GM21737 (cell line): ENCODE data around the gene ADAM12.
"Not testable (repeated sequence)": the region's sequence is repeated elsewhere in the genome, so short reads cannot be mapped to it uniquely, and the experiment has no call there.

Experiments used
- ATAC-seq: cut with Tn5 transposase; IDR thresholded peaks from one replicate; pipeline ENCODE4 v1.9.1; 2021; ENCODE audit warnings: mild to moderate bottlenecking, moderate library complexity; ENCODE audit not compliant: unreplicated experiment

ADAM12 gene

GRCh38 chr10:126066456-126066855, 321.8 kb downstream of the ADAM12 start:
- no peak for ATAC-seq

DNA sequence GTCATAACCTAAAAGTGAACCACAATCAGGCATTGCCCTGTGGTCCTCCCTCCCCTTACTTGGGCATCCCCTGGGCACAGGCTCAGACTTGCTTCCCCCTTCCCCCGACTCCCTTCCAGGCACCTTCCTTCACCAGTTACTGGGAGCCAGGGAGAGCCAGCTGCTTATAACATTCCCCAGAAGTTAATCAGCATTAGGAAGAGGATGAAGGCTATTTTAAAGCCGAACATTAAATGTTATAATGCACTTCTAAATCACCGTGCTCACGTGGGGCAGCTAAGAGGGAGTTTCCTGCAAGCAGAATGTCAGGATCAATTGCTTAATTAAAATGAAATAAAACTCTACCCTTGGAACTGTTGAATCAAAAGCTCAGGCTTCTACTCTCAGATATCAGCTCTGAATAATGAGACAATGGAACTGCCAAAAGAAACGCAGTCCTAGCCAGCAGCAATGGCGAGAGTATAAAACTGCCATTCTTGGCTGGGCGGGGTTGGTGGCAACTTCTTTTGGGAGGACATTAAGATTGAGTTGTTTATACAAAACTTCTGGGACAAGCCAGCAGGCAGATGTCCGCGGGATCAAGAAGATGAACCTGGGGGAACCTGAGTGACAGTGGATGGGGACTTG, 322.4 kb downstream of the ADAM12 start:
- no peak for ATAC-seq

- ATAC-seq: no peak
Observed at GRCh38 chr10:126064512-126064911, 323.8 kb downstream of the ADAM12 start.

GRCh38 chr10:126063353-126063791, 324.9 kb downstream of the ADAM12 start:
- no peak for ATAC-seq

GRCh38 chr10:126062131-126063032, 325.9 kb downstream of the ADAM12 start:
- ATAC-seq: no peak

- ATAC-seq: no peak
Observed at GRCh38 chr10:126061526-126061925, 326.8 kb downstream of the ADAM12 start.

- ATAC-seq: no peak
Observed at GRCh38 chr10:126060261-126060931, 327.9 kb downstream of the ADAM12 start.

DNA sequence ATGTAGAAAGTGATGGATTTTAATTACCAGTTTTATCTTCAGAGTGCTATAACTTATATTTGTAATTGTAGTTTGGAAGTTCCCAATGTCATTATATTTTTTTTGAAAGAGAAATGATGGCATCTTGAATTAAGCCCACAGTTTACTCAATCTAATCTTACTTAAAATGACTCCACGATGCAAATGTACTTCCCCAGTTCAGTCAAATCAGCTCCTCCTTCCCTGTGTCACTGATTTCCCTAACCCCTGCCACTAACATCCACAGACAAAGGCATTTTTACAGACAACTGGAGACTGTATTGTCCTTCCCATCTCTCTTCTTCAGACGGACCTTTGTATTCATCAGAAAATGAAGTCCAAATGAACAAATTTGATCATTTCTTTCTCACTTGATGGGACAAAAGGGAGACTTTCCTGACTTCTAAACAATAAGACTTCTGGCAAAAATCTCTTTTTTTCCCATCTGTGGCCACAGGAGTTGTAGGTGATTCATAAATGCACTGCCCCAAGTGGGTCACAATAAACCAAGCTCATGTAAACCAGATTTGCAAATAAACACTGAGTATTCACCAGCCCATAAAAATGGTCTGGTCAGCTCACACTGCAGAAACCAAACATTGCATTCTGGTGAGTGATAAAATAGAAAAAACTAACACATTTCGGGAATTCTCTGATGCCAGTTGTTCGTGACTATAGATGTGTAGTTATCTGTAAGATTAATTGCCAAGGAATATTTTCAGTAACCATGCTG, 329.0 kb downstream of the ADAM12 start:
- ATAC-seq: no peak

GRCh38 chr10:126058507-126058906, 329.8 kb downstream of the ADAM12 start:
- ATAC-seq: no peak

- ATAC-seq: no peak
Observed at GRCh38 chr10:126058104-126058503, 330.2 kb downstream of the ADAM12 start.

DNA sequence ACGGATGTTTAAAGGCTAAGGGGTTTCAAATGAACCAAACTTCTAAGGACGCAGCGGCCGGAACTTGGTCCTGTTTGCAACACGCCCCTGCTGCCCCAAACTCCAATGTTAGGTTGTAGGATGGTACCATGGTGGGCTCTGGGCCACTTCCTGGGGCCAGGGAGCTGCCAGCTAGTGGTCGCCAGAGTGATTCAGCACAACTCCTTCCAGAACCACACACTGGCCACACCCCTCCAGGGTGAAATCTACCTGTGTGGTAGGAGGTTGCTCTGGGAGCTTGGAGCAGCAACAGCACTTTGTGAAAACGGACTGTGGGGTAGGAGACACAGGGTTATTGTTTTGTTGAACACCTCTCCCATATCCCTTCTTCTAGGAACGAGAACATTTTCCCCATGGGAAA, 330.8 kb downstream of the ADAM12 start:
- ATAC-seq: no peak

DNA sequence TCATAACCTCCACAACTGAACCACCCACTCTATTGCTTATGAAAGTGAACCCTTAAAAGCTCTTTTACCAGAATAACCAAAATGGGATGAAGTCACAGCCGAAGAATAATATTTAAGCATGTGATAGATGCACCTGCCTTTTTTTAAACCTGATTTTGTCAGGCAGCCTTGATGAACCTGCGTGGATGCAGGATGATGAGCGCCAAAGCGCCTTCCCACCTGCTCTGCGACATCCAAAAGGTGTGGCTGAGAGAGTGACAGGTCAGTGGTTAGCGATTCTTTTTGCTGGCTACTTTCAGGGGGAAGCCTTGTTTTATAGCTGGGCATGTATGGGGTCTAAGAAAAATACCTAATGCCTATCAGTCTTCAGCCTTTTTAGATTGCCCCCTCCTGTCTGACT, 334.1 kb downstream of the ADAM12 start:
- ATAC-seq: no peak

DNA sequence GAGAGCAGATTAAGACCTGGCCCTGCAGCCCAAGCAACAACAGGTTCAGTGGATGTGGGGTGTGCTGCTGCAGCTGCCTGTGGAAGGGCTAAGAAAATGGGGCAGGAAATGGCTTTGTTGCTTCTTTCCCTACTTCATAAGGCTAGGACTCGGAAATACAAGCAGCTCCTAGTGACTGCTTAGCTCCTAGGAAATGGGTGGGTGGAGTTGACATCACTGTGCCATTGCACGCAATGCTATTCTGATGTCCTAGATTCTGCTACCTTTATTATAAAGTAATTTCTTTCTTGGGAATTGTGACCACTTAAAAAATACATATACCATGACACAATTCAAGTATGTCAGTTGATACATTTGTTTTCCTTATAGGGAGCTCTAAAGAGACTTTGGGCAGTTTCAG, 336.1 kb downstream of the ADAM12 start:
- no peak for ATAC-seq

DNA sequence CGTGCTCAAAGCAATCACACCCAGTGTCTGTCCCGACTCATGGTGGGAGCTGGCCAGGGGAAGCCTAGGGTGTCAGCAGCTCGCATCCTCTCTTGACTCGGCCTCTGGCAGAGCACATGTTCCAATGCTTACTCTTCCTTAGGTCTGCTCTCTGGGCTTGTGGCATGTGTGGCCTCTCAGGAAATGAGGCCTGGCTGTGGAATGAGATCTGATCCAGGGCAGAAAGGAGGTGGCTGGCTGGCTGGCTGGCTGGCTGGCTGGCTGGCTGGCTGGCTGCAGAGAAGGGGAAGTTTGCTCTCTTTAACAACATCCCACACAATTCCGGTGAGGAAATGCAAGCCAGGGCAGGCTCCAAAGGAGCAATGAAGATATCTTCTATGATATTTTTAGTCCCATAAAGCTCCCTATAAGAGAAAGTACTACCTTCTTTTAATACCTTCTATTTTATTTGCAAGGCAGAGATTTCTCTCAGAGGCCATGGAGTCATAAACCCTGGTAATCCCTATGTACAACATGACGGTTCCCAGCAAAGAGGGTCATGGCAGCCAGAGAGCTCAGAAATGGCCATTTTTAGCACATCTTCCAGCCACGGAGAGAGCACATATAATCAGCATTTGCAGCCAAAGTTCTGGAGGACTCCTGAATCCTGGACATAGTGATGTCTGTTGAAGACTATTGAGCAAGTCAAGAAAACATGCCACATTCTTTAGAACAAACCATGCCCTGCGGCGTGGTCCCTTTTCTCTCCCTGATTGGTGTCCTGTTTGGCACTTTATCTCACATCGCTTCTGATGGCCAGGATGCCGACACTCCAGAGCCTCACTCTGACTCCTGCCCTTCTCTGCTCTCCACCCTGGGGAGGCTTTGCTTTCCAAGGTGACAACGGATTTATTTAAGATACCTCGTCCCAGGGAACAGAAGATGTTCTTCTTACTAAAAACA, 338.2 kb downstream of the ADAM12 start:
- no peak for ATAC-seq

DNA sequence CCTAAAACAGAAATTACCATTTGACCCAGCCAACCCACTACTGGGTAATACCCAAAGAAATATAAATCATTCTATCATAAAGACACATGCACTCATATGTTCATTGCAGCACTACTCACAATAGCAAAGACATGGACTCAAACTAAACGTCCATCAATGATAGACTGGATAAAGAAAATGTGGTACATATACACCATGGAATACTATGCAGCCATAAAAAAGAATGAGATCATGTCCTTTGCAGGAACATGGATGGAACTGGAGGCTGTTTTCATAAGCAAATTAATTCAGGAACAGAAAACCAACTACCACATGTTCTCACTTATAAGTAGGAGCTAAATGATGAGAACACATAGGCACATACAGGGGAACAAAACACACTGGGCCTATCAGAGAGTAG, 340.5 kb downstream of the ADAM12 start:
- not testable (repeated sequence) for ATAC-seq

GRCh38 chr10:126046831-126047230, 341.4 kb downstream of the ADAM12 start:
- ATAC-seq: no peak

DNA sequence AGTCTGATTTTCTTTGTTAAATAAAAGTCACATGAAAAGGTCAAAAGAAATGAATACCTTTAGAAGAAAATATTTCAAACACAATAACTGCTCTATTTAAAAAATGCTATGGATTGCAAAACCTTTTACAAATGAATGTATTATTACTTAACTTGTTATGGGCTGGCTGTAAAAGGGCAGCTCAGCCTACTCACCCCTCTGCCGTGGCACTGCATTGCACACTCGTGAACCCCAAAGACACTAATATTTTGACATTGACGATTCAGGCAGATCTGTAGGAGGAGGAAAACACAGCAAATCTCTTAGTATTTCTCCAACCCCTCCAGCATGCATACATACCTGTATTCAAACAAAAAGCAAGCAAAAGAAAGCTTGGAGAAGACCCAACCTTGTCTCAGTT, 342.4 kb downstream of the ADAM12 start:
- ATAC-seq: no peak

- ATAC-seq: no peak
Observed at GRCh38 chr10:126043389-126043788, 344.9 kb downstream of the ADAM12 start.

DNA sequence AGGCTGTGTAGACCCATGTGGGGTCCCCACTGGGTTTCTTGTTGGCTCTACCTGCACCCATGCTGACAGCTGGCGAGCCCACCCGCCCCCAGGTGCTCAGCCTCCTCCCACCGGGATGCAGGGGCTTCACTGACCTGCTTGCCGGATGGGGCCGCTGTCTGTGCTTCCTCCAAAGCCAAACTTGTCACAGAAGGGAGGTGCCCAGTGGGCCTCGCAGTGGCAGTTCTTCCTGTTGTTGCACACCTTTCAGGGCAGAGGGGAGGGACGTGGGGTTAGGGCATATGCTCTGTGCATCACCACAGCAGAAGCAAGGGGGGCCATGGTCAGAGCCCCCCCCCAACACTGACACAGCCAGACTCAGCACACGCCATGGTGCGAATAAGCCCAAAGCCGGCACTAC, 345.4 kb downstream of the ADAM12 start:
- no peak for ATAC-seq

GRCh38 chr10:126042354-126042753, 345.9 kb downstream of the ADAM12 start:
- ATAC-seq: no peak
